H1 (cell line): ENCODE results near the gene ADORA1. TPM values are rescaled to one million over a fixed set of nuclear protein-coding genes. Genes with fewer than 3 reads are reported as not detected.

Experiments
- CTCF ChIA-PET: fragments of 300-600 bp; sonication (Branson Sonifier 250); formaldehyde crosslinking; loops from one replicate; lab custom pipeline; 2021; ENCODE audit not compliant: partially characterized antibody; lab: Charles Lee
- POLR2A ChIA-PET: fragments of 300-600 bp; sonication (Branson Sonifier 250); formaldehyde crosslinking; loops from one replicate; lab custom pipeline; 2021; ENCODE audit warnings: inconsistent platforms; ENCODE audit not compliant: partially characterized antibody; lab: Charles Lee
- DNase-seq, 2 experiments: peaks; one replicate each; pipeline versions ENCODE4 v3.0.0 to v3.0.0-alpha.2; 2010 to 2022; ENCODE audit warnings: low spot score in 2 of 2, low read depth in 1 of 2, mixed read lengths in 1 of 2
- FAIRE-seq: peaks from 2 replicates; lab custom pipeline; 2011; peaks lifted over from hg19 to GRCh38; lab: Jason Lieb, UNC
- H2AFZ ChIP-seq: 2 replicates; pipeline ENCODE4 v1.8.1; 2012; ENCODE audit warnings: low read length, inconsistent platforms
- H2AK5ac ChIP-seq: 2 replicates; pipeline ENCODE4 v1.6.1; 2013; ENCODE audit warnings: low read depth, low read length
- H2BK120ac ChIP-seq: replicated peaks from 2 replicates; pipeline ENCODE3; 2013; ENCODE audit warnings: low read depth, low read length, inconsistent platforms
- H2BK12ac ChIP-seq: 2 replicates; pipeline ENCODE4 v1.6.1; 2013; ENCODE audit warnings: low read depth, low read length
- H2BK15ac ChIP-seq: 2 replicates; pipeline ENCODE4 v1.6.1; 2013; ENCODE audit warnings: low read length
- H2BK20ac ChIP-seq: 2 replicates; pipeline ENCODE4 v1.6.1; 2013; ENCODE audit warnings: low read length
- H2BK5ac ChIP-seq: 2 replicates; pipeline ENCODE4 v1.6.1; 2013; ENCODE audit warnings: low read depth, low read length
- H3K14ac ChIP-seq: 2 replicates; pipeline ENCODE4 v1.6.1; 2013; ENCODE audit warnings: inconsistent platforms; ENCODE audit not compliant: insufficient read length
- H3K18ac ChIP-seq: 2 replicates; pipeline ENCODE4 v1.6.1; 2013; ENCODE audit warnings: low read length; ENCODE audit errors: extremely low read depth
- H3K23ac ChIP-seq: 2 replicates; pipeline ENCODE4 v1.6.1; 2013; ENCODE audit warnings: inconsistent platforms; ENCODE audit not compliant: insufficient read length
- H3K23me2 ChIP-seq: 2 replicates; pipeline ENCODE4 v1.6.1; 2013; ENCODE audit warnings: low read depth, low read length
- H3K27ac ChIP-seq: 2 replicates; pipeline ENCODE4 v1.6.1; 2011; ENCODE audit warnings: low read depth, low read length, inconsistent platforms
- H3K27me3 ChIP-seq, 4 experiments: replicated peaks in 1 of 4; 1 replicate in 1 of 4; 2 replicates in 3 of 4; pipeline versions ENCODE4 v1.6.1 to v1.8.1; 2011 to 2013; ENCODE audit warnings: low read length in 3 of 4, mild to moderate bottlenecking in 3 of 4, inconsistent platforms in 2 of 4, mixed read lengths in 2 of 4, moderate library complexity in 1 of 4; ENCODE audit not compliant: control insufficient read depth in 3 of 4, insufficient read depth in 3 of 4; ENCODE audit errors: extremely low read depth in 1 of 4
- H3K36me3 ChIP-seq, 4 experiments: 2 replicates each; pipeline versions ENCODE4 v1.6.1 to v1.8.1; 2011 to 2013; ENCODE audit warnings: mild to moderate bottlenecking in 4 of 4, low read length in 3 of 4, moderate library complexity in 2 of 4, control low read depth in 1 of 4, inconsistent platforms in 1 of 4; ENCODE audit not compliant: insufficient read depth in 4 of 4, control insufficient read depth in 2 of 4
- H3K4ac ChIP-seq: replicated peaks from 2 replicates; pipeline ENCODE3; 2013; ENCODE audit warnings: low read length, low read depth, mixed read lengths, inconsistent platforms; ENCODE audit not compliant: insufficient read length
- H3K4me1 ChIP-seq, 4 experiments: replicated peaks in 1 of 4; 1 replicate in 1 of 4; 2 replicates in 3 of 4; pipeline versions ENCODE4 v1.6.1 to v1.8.1; 2011 to 2013; ENCODE audit warnings: low read length in 3 of 4, inconsistent platforms in 2 of 4, mixed read lengths in 1 of 4; ENCODE audit not compliant: insufficient read depth in 4 of 4, control insufficient read depth in 3 of 4
- H3K4me2 ChIP-seq, 2 experiments: 2 replicates each; pipeline versions ENCODE4 v1.6.1 to v1.8.1; 2011 to 2013; ENCODE audit warnings: low read depth in 2 of 2, low read length in 2 of 2, control low read depth in 1 of 2, inconsistent platforms in 1 of 2, mild to moderate bottlenecking in 1 of 2; ENCODE audit not compliant: insufficient read depth in 1 of 2
- H3K4me3 ChIP-seq, 4 experiments: fragments of 200-600, 300-600 bp in 1 of 4; sonication (generic), shearing (Covaris generic), sonication (Bioruptor Twin) in 1 of 4; 2 replicates each; pipeline versions ENCODE4 v1.5.1 to v1.8.1; 2011 to 2016; ENCODE audit warnings: low read length in 4 of 4, low read depth in 3 of 4, control low read depth in 2 of 4, inconsistent platforms in 2 of 4, mild to moderate bottlenecking in 2 of 4, mixed read lengths in 1 of 4, moderate library complexity in 1 of 4; ENCODE audit not compliant: insufficient read depth in 2 of 4; ENCODE audit errors: extremely low read depth in 1 of 4
- H3K56ac ChIP-seq: replicated peaks from 2 replicates; pipeline ENCODE3; 2013; ENCODE audit warnings: low read depth, mild to moderate bottlenecking, mixed read lengths, low read length, inconsistent platforms; ENCODE audit not compliant: insufficient read length
- H3K79me1 ChIP-seq: 2 replicates; pipeline ENCODE4 v1.6.1; 2013; ENCODE audit warnings: low read depth, low read length, control low read depth
- H3K79me2 ChIP-seq, 2 experiments: 2 replicates each; pipeline versions ENCODE4 v1.6.1 to v1.8.1; 2012 to 2013; ENCODE audit warnings: low read length in 2 of 2, mild to moderate bottlenecking in 2 of 2, inconsistent platforms in 1 of 2; ENCODE audit not compliant: insufficient read depth in 2 of 2, control insufficient read depth in 1 of 2
- H3K9ac ChIP-seq, 4 experiments: replicated peaks in 1 of 4; 1 replicate in 1 of 4; 2 replicates in 3 of 4; pipeline versions ENCODE4 v1.6.1 to v1.8.1; 2011 to 2013; ENCODE audit warnings: low read depth in 3 of 4, low read length in 3 of 4, control low read depth in 2 of 4, mild to moderate bottlenecking in 2 of 4, moderate library complexity in 2 of 4, inconsistent platforms in 1 of 4; ENCODE audit errors: extremely low read depth in 1 of 4
- H3K9me3 ChIP-seq, 2 experiments: 2 replicates each; pipeline versions ENCODE4 v1.6.1 to v1.8.1; 2012 to 2013; ENCODE audit warnings: mild to moderate bottlenecking in 2 of 2, moderate library complexity in 2 of 2, control low read depth in 1 of 2, inconsistent platforms in 1 of 2, low read depth in 1 of 2, low read length in 1 of 2, mixed read lengths in 1 of 2; ENCODE audit not compliant: insufficient read depth in 2 of 2
- H4K20me1 ChIP-seq, 2 experiments: replicated peaks in 1 of 2; 2 replicates each; pipeline versions ENCODE3 to v1.8.1; 2011 to 2013; ENCODE audit warnings: inconsistent platforms in 2 of 2, low read length in 2 of 2, mild to moderate bottlenecking in 1 of 2; ENCODE audit not compliant: insufficient read depth in 2 of 2, control insufficient read depth in 1 of 2
- H4K5ac ChIP-seq: 2 replicates; pipeline ENCODE4 v1.6.1; 2013; ENCODE audit warnings: low read length, low read depth, mixed read lengths, inconsistent platforms; ENCODE audit not compliant: insufficient read length
- H4K8ac ChIP-seq: 2 replicates; pipeline ENCODE4 v1.8.0; 2013; ENCODE audit warnings: mild to moderate bottlenecking, moderate library complexity, low read length, inconsistent platforms; ENCODE audit not compliant: insufficient read depth; ENCODE audit errors: extremely low read depth
- H4K91ac ChIP-seq: replicated peaks from 2 replicates; pipeline ENCODE3; 2013; ENCODE audit warnings: low read length, mixed read lengths, inconsistent platforms; ENCODE audit not compliant: insufficient read length
- ATF3 ChIP-seq: IDR thresholded peaks from 2 replicates; pipeline ENCODE4 v1.6.1; 2011; ENCODE audit warnings: low read depth, mild to moderate bottlenecking, low read length; ENCODE audit not compliant: insufficient read depth
- EZH2 ChIP-seq: fragments of 200-600 bp; sonication (generic); IDR thresholded peaks from 2 replicates; pipeline ENCODE4 v1.7.1; 2012; ENCODE audit warnings: low read depth, mild to moderate bottlenecking, moderate library complexity, low read length, inconsistent platforms; ENCODE audit not compliant: severe bottlenecking
- FOSL1 ChIP-seq: IDR thresholded peaks from 2 replicates; pipeline ENCODE4 v1.6.1; 2011; ENCODE audit warnings: mild to moderate bottlenecking, low read depth, low read length, moderate library complexity; ENCODE audit not compliant: insufficient read depth
- HDAC6 ChIP-seq: IDR thresholded peaks from one replicate; pipeline ENCODE4 v1.7.1; 2012; ENCODE audit warnings: low read depth, mild to moderate bottlenecking, inconsistent platforms, low read length, moderate library complexity
- KDM5A ChIP-seq: fragments of 200-600 bp; IDR thresholded peaks from 2 replicates; pipeline ENCODE4 v1.7.1; 2012; ENCODE audit warnings: mild to moderate bottlenecking, low read length, inconsistent platforms, mixed read lengths
- RBBP5 ChIP-seq: IDR thresholded peaks from 2 replicates; pipeline ENCODE4 v1.7.1; 2012; ENCODE audit warnings: low read depth, mild to moderate bottlenecking, inconsistent platforms, low read length, moderate library complexity, borderline replicate concordance
- SIRT6 ChIP-seq: IDR thresholded peaks from one replicate; pipeline ENCODE4 v1.7.1; 2012; ENCODE audit warnings: low read length, inconsistent platforms
- SUZ12 ChIP-seq: fragments of 200-600 bp; sonication (generic); IDR thresholded peaks from 2 replicates; pipeline ENCODE4 v1.6.1; 2012; ENCODE audit warnings: mild to moderate bottlenecking, inconsistent platforms, low read length, moderate library complexity, mixed read lengths
- whole genome bisulfite sequencing, 2 experiments: shearing (Covaris generic) in 1 of 2; methylation state at CpG; one replicate each; pipeline versions ENCODE4 v1.1.6 to v1.1.7; 2013 to 2015; ENCODE audit warnings: low lambda C conversion rate in 2 of 2, mixed read lengths in 2 of 2, inconsistent platforms in 1 of 2, low coverage in 1 of 2, missing lambda C conversion rate in 1 of 2; ENCODE audit not compliant: insufficient replicate concordance in 2 of 2, insufficient coverage in 1 of 2, insufficient read length in 1 of 2; ENCODE audit errors: extremely low coverage in 1 of 2, missing lambda C conversion rate in 1 of 2; 5-methylcytosine and 5-hydroxymethylcytosine counted together
- polyA plus RNA-seq, 7 experiments: library from polyadenylated mRNA; depleted of rRNA in 3 of 7; stranded (reverse) in 5 of 7; unstranded in 2 of 7; fragments of >200 nt in 5 of 7; fragments of 200-250 nt in 2 of 7; gene quantifications; 1 replicate in 5 of 7; 2 replicates in 1 of 7; 4 replicates in 1 of 7; pipeline versions ENCODE4 v1.2.1 to v1.2.3, GENCODE V29; 2011 to 2013; ENCODE audit warnings: missing spikeins in 2 of 7, mixed read lengths in 2 of 7
- total RNA-seq: library from RNA; stranded (reverse); fragmentation: NEBNext Ultra II Directional; extraction: Animal tissue kit (Norgen Biotek cat#: 25700); gene quantifications from 2 replicates; pipeline ENCODE4 v1.2.1, GENCODE V29; 2021

The ADORA1 gene
- total and polyA plus RNA-seq, 2 of the 8 experiments (the other 6 are each of a cell fraction or from before 2014, with no cell fraction given) = 3.3 to 6.7 TPM

GRCh38 chr1:203098914-203099520 lies 28.5 kb upstream of the ADORA1 start:
- Histone ChIP-seq H4K8ac (no peak overlapping the region; the same call in 1 of the 2 replicates), H2AFZ (no peak overlapping the region), H3K23ac (no peak overlapping the region), H2BK20ac (no peak overlapping the region), H2AK5ac (no peak overlapping the region), H3K14ac (no peak overlapping the region), H3K36me3 (no peaks in the 10 kb centered on the region), H4K20me1 (no peaks in the 10 kb centered on the region), H3K4me2 (no peak overlapping the region), H2BK15ac (no peak overlapping the region), H3K4me1 (no peaks in the 10 kb centered on the region), H3K79me2 (no peaks in the 10 kb centered on the region), H2BK5ac (no peak overlapping the region), H3K27ac (no peak overlapping the region), H3K23me2 (no peaks in the 10 kb centered on the region), H3K4ac (no peak overlapping the region), H4K5ac (no peak overlapping the region), H3K4me3 (no peak overlapping the region), H3K18ac (no peak overlapping the region), H3K27me3 (peaks cover 0 to 4% (median 0%) of the 10 kb centered on the region in 4 experiments; a peak in 1 of 7 replicates), H2BK12ac (no peak overlapping the region), H4K91ac (no peak overlapping the region), H3K56ac (no peak overlapping the region), H3K9me3 (peaks cover 3 to 16% of the 10 kb centered on the region in 2 experiments; a peak in 2 of 4 replicates), H2BK120ac (no peak overlapping the region), H3K9ac (no peak overlapping the region), H3K79me1 (no peaks in the 10 kb centered on the region)
- ChIA-PET CTCF (interaction anchor here (0.6 to 8.3 kb wide), 11 partner anchors 9 to 128 kb away, joined by 3 to 89 read pairs (median 5); partner anchors contain the start of gene MYOG), POLR2A (no interaction called here)
- WGBS, 2 experiments = 88% methylated on average over 8 of the region's 8 CpGs; no CpG with 5 or more reads in 1 of the 2 experiments
- FAIRE-seq (no peak), DNase-seq (no peak)
- TF ChIP-seq FOSL1 = no peak
- 0 out of 2 replicates have a peak, but pooled peaks have one; percentile 4 for TF ChIP-seq SUZ12
- no peak for TF ChIP-seq HDAC6
- no peak for TF ChIP-seq SIRT6
- no peak for TF ChIP-seq RBBP5
- TF ChIP-seq KDM5A = no peak
- TF ChIP-seq EZH2 = no peak
- TF ChIP-seq ATF3 = no peak
